Upper lobe of right lung (tissue), 1 donor: Measurements from ENCODE around the gene GLIS1. TPM values are rescaled to one million over a fixed set of nuclear protein-coding genes. Genes with fewer than 3 reads are reported as not detected.
A peak's percentile ranks its signal among the peaks of the same experiment; 100 is the strongest.

Experiments used
- ATAC-seq: fragments of 200-7000 bp; cut with Tn5 transposase; one replicate; pipeline ENCODE4 v1.9.1; 2020; ENCODE audit warnings: mild to moderate bottlenecking, moderate library complexity
- DNase-seq: peaks from one replicate; pipeline ENCODE4 v3.0.0-alpha.2; 2020
- H3K27ac ChIP-seq: fragments of 200-600 bp; one replicate; pipeline ENCODE4 v1.8.0; 2022
- H3K27me3 ChIP-seq: fragments of 200-600 bp; one replicate; pipeline ENCODE4 v1.8.0; 2022; ENCODE audit warnings: mild to moderate bottlenecking
- H3K36me3 ChIP-seq: fragments of 200-600 bp; one replicate; pipeline ENCODE4 v1.8.0; 2022
- H3K4me1 ChIP-seq: fragments of 200-600 bp; one replicate; pipeline ENCODE4 v1.8.0; 2022
- H3K4me3 ChIP-seq: fragments of 200-600 bp; one replicate; pipeline ENCODE4 v1.8.0; 2022; ENCODE audit warnings: mild to moderate bottlenecking
- H3K9me3 ChIP-seq: fragments of 200-600 bp; one replicate; pipeline ENCODE4 v1.8.0; 2022
- CTCF ChIP-seq: fragments of 200-600 bp; IDR thresholded peaks from one replicate; pipeline ENCODE4 v1.8.0; 2022; ENCODE audit warnings: antibody characterized with exemption
- intact Hi-C: fragments of 100-400 bp; cut with DNase I; formaldehyde crosslinking; loops from one replicate; pipeline ENCODE4 v1.11.0; 2022
- total RNA-seq: library from RNA; stranded (reverse); fragmentation: NEBNext Ultra II Directional; extraction: Animal tissue kit (Norgen Biotek cat#: 25700); gene quantifications from one replicate; pipeline ENCODE4 v1.2.1, GENCODE V29; 2021
- donor health status: DM: no; HTN: yes; CAD: no; lungs with severe emphysema.

Gene GLIS1
- total RNA-seq, 1 donor from 2014 or later: 0.14 TPM

GRCh38 chr1:53573931-53574330 lies 165.0 kb downstream of the GLIS1 start:
- intact Hi-C loops: no loop called here
- H3K36me3 ChIP-seq: no peaks in the 10 kb centered on the region
- no peaks in the 10 kb centered on the region for H3K9me3 ChIP-seq
- H3K27ac ChIP-seq: no peak overlapping the region
- DNase-seq (peak; percentile 49), ATAC-seq (no peak)
- no peak for TF ChIP-seq CTCF
- no peaks in the 10 kb centered on the region for H3K4me1 ChIP-seq
- H3K27me3 ChIP-seq: no peaks in the 10 kb centered on the region
- no peak overlapping the region for H3K4me3 ChIP-seq

GRCh38 chr1:53573522-53573921 lies 165.4 kb downstream of the GLIS1 start:
- no peak for ATAC-seq
- H3K27me3 ChIP-seq: no peaks in the 10 kb centered on the region
- no peaks in the 10 kb centered on the region for H3K36me3 ChIP-seq
- DNase-seq: peak; percentile 32
- intact Hi-C loops: no loop called here
- H3K4me1 ChIP-seq: no peaks in the 10 kb centered on the region
- no peaks in the 10 kb centered on the region for H3K9me3 ChIP-seq
- H3K4me3 ChIP-seq: no peak overlapping the region
- no peak overlapping the region for H3K27ac ChIP-seq
- no peak for TF ChIP-seq CTCF

GRCh38 chr1:53572815-53573173 lies 166.2 kb downstream of the GLIS1 start:
- H3K27ac ChIP-seq: no peak overlapping the region
- no peak for TF ChIP-seq CTCF
- no peak overlapping the region for H3K4me3 ChIP-seq
- no peaks in the 10 kb centered on the region for H3K9me3 ChIP-seq
- H3K4me1 ChIP-seq: no peaks in the 10 kb centered on the region
- no peaks in the 10 kb centered on the region for H3K27me3 ChIP-seq
- ATAC-seq: no peak
- no peaks in the 10 kb centered on the region for H3K36me3 ChIP-seq
- intact Hi-C loops: no loop called here
- no peak for DNase-seq

- Histone ChIP-seq H3K36me3 (no peaks in the 10 kb centered on the region), H3K4me1 (no peaks in the 10 kb centered on the region), H3K27ac (no peak overlapping the region), H3K27me3 (no peaks in the 10 kb centered on the region), H3K9me3 (no peaks in the 10 kb centered on the region), H3K4me3 (no peak overlapping the region)
- ATAC-seq (no peak), DNase-seq (peak; percentile 55)
- intact Hi-C loops: no loop called here
- TF ChIP-seq CTCF: no peak
Measured at GRCh38 chr1:53572065-53572814, 166.7 kb downstream of the GLIS1 start.

- intact Hi-C loops: no loop called here
Measured at GRCh38 chr1:53568540-53568939, 170.4 kb downstream of the GLIS1 start.

More at GRCh38 chr1:53568540-53568939, 170.4 kb downstream of the GLIS1 start:
- H3K36me3 ChIP-seq: no peaks in the 10 kb centered on the region
- DNase-seq (no peak), ATAC-seq (no peak)
- no peak for TF ChIP-seq CTCF
- H3K4me1 ChIP-seq: no peaks in the 10 kb centered on the region
- no peak overlapping the region for H3K4me3 ChIP-seq
- H3K27ac ChIP-seq: no peak overlapping the region
- H3K9me3 ChIP-seq: no peaks in the 10 kb centered on the region
- H3K27me3 ChIP-seq: no peaks in the 10 kb centered on the region
